ENCODE measurements around the gene LRCOL1. TPM values are rescaled to one million over a fixed set of nuclear protein-coding genes. Genes with fewer than 3 reads are reported as not detected.

LRCOL1 gene
- total and polyA plus RNA-seq, 10 of the 15 experiments (the other 5 are each of a cell fraction or from before 2014, with no cell fraction given) = not detected

- no peak overlapping the region for H3K4me3 ChIP-seq
Measured at GRCh38 chr12:132647858-132648257, 37.5 kb upstream of the LRCOL1 start.

More at GRCh38 chr12:132647858-132648257, 37.5 kb upstream of the LRCOL1 start:
- H3K9me3 ChIP-seq (replicated peaks; ENCODE audit: control insufficient read depth, insufficient read depth, low read length) = no peaks in the 10 kb centered on the region
- DNase-seq (ENCODE audit: low read depth, low spot score) (no peak), FAIRE-seq (no peak), ATAC-seq (no peak)
- intact Hi-C loops (cut with micrococcal nuclease; ENCODE audit: unreplicated experiment) (no loop called here), in situ Hi-C loops (cut with MboI) (no loop called here)
- ChIA-PET POLR2A (interaction anchor here (0.7 kb wide), 1 partner anchor 882 kb away, joined by 3 read pairs; no protein-coding TSS in a partner anchor), CTCF (no interaction called here), RAD21 (ENCODE audit: unreplicated experiment) (no interaction called here), SMC1A (ENCODE audit: uncharacterized antibody, unreplicated experiment) (no interaction called here)
- no peaks in the 10 kb centered on the region for H3K27me3 ChIP-seq (replicated peaks in 1 of 2; ENCODE audit: control insufficient read depth in 2 of 2, insufficient read depth in 2 of 2, low read length in 1 of 2)
- no peak overlapping the region for H3K27ac ChIP-seq (ENCODE audit: control insufficient read depth, insufficient read depth)
- no peak overlapping the region for H2AFZ ChIP-seq (ENCODE audit: control insufficient read depth, low read depth, low read length)
- H3K79me2 ChIP-seq (ENCODE audit: control insufficient read depth, insufficient read depth, low read length) = no peaks in the 10 kb centered on the region
- no peaks in the 10 kb centered on the region for H3K4me1 ChIP-seq (ENCODE audit: control insufficient read depth, insufficient read depth, low read length)
- no TSS peak for BruUV-seq (replicated peaks)
- H3K4me2 ChIP-seq (ENCODE audit: control insufficient read depth, insufficient read depth) = no peak overlapping the region
- TF ChIP-seq MEF2B (IDR thresholded peaks at IDR 0.05; ENCODE audit: partially characterized antibody, poor library complexity, severe bottlenecking) (no peak), ZNF687 (IDR thresholded peaks at IDR 0.05) (no peak), ZNF24 (IDR thresholded peaks at IDR 0.05) (no peak), CBFB (IDR thresholded peaks at IDR 0.05; ENCODE audit: low read depth) (no peak), POLR2AphosphoS5 (IDR thresholded peaks at IDR 0.05; ENCODE audit: low read length) (no peak), LARP7 (IDR thresholded peaks at IDR 0.05) (no peak), HDAC6 (IDR thresholded peaks at IDR 0.05; ENCODE audit: unreplicated experiment) (no peak), ASH2L (IDR thresholded peaks at IDR 0.05; ENCODE audit: borderline replicate concordance, low read depth) (no peak), NR2C1 (IDR thresholded peaks at IDR 0.05) (no peak)
- H3K9ac ChIP-seq (ENCODE audit: control insufficient read depth, insufficient read depth, low read length) = no peak overlapping the region
- peaks cover 2 to 33% of the 10 kb centered on the region in 2 experiments for H3K36me3 ChIP-seq (ENCODE audit: control insufficient read depth in 2 of 2, insufficient read depth in 2 of 2, low read length in 1 of 2)
- H4K20me1 ChIP-seq (ENCODE audit: control insufficient read depth, insufficient read depth) = no peaks in the 10 kb centered on the region
- WGBS (ENCODE audit: insufficient coverage, insufficient replicate concordance, low lambda C conversion rate, missing lambda C conversion rate) = 96% methylated on average over 10 of the region's 10 CpGs
